NCI-H774 (cell line): Measurements from ENCODE around the gene NUDCD3.
A peak's percentile ranks its signal among the peaks of the same experiment; 100 is the strongest.
"Not testable (repeated sequence)": the region's sequence is repeated elsewhere in the genome, so short reads cannot be mapped to it uniquely, and the experiment has no call there.

ENCODE experiments used
- DNase-seq: peaks from one replicate; lab custom pipeline; 2025; lab: John Stamatoyannopoulos, UW

The NUDCD3 gene

DNA sequence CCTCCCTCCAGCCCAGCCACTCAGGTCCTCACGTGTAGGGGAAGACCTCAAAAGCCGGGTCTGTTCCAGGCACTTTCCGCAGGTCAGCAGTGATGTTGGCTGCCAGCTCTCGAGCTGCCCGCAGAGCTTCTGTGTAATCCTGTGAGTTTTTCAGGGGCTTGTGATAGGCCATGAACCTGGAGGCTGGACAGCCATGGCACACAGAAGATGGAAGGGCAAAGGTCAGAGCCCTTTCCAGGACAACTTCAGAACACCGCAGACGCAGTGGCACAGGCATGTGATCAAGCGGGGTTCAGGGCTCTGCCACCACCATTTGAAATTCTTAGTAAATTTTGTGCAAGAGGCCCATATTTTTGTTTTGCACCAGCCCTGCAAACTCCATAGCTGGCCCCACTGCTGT lies 26.7 kb upstream of the NUDCD3 start:
- DNase-seq: no peak

- no peak for DNase-seq
Measured at GRCh38 chr7:44515590-44516268, 25.3 kb upstream of the NUDCD3 start.

DNA sequence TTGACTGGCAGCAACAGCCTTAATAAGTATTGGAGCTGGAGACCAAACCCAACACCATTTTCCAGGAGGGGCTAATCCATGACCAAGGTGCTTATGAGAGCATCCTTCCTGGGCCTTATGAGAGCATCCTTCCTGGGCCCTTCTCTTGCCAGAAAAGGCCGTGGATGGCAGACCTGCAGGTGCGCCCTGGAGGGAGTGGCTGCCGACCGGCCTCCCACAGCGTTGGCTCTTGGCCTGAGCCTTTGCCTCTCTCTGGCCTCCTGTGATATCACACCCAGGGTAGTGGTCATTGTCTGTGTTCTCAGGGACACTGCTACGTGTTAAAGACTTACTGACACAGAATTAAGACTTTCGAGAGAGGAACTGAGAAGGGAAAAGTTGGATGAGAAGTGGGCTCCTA lies 22.3 kb upstream of the NUDCD3 start:
- no peak for DNase-seq

GRCh38 chr7:44511863-44512468 lies 21.5 kb upstream of the NUDCD3 start:
- no peak for DNase-seq

DNA sequence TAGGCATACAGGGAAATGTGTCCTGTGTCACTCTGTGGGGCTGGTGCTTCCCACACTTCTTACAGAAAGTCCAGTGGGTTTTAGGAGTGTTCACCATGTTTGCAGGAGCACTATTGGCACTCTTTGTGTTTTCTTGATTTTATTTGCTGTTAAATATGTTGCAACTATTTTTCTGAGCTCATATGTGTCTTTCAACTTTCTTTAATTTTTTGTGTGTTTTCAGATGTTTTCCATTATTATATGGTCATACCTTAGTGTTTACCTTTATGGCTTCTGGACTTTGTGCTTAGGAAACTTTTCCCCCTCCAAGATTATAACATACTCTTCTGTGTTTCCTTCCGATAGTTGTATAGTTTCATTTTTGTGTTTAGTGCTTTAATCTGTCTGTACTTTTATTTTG lies 20.8 kb upstream of the NUDCD3 start:
- no peak for DNase-seq

GRCh38 chr7:44508328-44509030 lies 18.0 kb upstream of the NUDCD3 start:
- no peak for DNase-seq

DNA sequence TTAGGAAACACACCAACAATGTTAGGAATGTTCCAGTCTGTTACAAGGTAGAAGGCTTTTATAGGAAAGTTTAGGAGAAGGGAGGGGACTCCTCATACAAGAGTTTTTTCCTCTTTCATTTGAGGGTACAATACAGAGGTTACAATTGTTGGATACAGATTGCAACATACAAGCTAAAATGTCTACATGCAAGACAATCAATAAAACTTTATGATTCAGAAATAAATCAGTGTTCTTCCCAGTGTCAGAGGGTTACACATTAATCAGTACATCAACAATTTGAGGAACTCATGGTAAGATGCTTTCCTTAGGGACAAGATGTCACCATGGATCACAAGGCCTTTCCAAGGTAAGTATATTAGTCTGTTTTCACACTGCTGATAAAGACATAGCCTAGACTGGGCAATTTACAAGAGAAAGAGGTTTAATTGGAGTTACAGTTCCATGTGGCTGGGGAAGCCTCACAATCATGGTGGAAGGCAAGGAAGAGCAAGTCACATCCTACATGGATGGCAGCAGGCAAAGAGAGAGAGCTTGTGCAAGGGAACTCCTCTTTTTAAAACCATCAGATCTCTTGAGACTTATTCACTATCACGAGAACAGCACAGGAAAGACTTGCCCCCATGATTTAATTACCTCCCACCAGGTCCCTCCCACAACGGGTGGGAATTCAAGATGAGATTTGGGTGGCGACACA lies 16.3 kb upstream of the NUDCD3 start:
- DNase-seq: not testable (repeated sequence)

- no peak for DNase-seq
Measured at GRCh38 chr7:44505595-44505994, 15.1 kb upstream of the NUDCD3 start.

GRCh38 chr7:44498230-44498954 lies 7.9 kb upstream of the NUDCD3 start:
- DNase-seq: no peak

DNA sequence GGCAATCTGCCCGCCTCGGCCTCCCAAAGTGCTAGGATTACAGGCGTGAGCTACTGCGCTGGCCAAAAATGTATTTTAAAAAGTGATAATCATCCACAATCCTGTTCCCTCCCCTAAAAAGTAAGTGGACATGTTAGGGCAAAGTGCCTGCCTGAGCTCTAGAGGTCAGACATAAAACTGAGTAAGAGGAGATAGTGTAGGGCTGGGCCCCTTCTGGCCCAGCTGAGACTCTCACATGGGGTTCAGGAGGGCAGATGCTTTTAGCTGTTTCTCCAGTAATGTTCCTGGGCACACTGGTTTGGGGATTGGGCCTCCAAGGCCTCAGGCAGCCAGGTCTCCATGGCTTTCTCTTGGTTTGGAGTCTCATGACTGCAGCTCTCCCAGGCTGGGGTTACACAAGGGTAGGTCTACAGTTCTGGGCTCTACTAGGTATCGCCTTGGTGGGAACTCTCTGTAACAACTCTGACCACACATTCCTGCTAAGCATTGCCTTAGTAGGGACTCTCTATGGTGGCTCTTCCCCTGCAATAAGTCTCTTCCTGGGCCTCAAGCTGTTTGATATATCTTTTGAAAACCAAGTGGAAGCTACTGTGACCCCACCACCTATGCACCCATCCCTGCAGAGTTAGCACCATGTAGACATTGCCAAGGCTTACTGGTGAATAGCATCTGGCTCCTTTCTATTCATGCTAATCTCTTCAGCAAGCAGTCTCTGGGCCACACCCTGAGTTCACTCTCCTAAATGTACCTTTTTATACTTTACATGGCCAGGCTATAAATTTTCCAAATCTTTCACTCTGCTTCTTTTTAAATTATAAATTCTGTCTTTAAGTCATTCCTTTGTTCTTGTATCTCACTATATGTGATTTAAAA lies 6.9 kb upstream of the NUDCD3 start:
- DNase-seq: no peak

GRCh38 chr7:44496385-44496784 lies 5.9 kb upstream of the NUDCD3 start:
- no peak for DNase-seq

DNA sequence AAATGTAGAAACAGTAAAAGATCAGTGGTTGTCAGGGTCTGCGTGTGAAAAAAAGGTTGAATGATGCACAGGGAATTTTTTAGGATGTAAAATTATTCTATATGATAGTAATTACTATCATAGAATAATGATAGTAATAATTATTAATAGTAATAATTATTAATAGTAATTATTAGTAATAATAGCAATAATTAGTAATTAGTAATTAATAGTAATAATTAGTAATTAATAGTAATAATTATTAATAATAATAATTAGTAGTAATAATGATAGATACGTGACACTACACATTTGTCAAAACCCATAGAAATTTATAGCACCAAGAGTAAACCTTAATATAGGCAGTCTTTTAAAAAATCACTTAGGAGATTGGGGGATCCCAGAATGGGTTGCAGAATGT lies 4.5 kb upstream of the NUDCD3 start:
- DNase-seq: no peak

DNA sequence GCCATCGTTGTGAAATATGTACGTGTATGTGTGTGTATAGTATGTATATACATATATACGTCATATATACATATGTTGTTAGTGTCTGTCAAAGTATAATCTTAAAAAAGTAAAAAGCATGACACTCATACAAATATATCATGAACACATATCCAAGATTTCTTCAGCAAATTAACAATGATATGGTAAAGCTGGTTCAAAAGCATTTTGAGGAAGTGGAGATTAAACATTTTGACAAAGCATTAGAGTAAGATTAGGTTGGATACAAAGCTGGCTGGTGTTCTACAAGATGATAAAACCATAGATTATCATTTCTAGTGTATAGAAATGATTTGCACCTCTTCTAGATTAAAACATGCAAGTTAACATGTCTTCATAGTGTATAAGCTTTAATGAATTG lies 771 bp upstream of the NUDCD3 start:
- no peak for DNase-seq

- DNase-seq: peak; percentile 22
Measured at GRCh38 chr7:44489955-44490350, 505 bp downstream of the NUDCD3 start.

DNA sequence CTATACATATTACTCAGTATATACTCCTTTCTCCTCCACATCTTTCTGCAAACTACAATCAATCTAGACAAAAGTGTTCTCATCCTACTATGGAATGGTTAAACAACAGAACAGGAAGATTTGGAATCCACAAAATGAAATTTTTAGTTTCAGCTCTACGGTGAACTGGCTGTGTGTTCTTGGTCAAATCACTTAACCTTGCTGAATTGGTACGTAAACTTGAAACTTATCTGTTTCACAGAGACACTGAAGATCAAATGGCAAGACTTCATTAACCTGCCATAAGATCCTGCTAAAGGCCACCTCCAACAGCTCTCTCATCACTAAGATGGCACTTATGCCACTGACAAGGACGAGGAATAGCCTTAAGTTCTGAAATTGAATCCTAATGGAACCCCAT lies 1.5 kb downstream of the NUDCD3 start:
- no peak for DNase-seq

GRCh38 chr7:44486693-44487092 lies 3.8 kb downstream of the NUDCD3 start:
- no peak for DNase-seq

DNA sequence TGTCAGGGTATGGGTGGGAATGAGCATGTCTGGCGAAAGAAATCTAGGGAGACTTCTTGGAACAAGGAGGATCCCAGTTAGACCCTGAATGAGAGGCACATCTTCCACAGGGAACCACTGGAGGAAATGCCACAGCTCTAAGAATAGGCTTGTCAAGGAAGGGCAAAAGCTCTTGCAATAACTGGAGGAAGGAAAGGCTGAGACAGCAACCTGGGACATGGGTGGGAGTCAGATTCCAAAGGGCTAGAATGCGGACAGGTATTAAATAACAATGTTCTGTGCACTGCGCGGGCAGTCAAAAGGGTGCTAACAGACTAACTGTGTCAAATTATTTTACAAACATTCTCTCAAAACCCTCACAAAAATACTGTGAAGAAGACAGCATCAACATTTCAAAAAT lies 4.5 kb downstream of the NUDCD3 start:
- no peak for DNase-seq

- no peak for DNase-seq
Measured at GRCh38 chr7:44484482-44485313, 5.8 kb downstream of the NUDCD3 start.

DNA sequence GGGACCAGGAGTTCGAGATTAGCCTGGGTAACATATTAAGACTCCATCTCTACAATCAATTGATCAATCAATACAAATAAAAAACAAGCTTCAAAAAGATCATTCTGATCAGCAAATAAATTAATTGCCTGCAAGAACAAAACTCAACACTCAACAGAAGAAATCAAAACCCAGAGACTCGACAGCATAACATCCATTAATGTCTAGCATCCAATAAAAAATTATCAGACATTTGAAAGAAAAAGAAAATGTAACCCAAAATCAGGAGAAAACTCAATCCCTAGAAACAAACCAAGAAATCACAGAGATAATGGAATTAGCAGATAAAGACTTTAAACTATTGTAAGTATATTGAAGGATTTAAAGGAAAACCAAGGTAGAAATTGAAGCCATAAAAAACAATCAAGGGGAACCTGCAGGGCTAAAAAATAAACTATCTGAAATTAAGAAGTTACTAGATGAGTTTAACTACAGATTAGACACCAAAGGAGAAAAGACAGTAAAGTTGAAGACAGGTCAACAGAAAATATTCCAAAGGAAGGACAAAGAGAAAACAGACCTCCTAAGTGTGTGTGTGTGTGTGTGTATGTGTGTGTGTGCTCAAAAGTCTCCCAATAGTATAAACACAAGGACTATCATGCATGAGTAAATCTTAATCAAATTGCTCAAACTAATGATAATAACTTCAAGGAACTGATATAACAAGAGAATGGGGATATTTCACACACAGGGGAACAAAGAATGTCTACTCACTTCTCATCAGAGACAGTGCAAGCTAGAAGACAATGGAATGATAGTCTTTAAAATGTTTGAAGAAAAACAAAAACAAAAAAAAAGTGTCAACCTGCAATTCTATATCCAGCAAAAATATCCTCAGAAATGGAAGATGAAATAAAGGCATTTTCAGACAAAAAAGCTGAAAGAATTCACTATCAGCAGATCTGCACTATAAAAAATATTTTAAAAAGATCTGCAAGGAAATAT lies 7.7 kb downstream of the NUDCD3 start:
- no peak for DNase-seq
